Measurements from ENCODE around the gene SLCO2B1.

Gene SLCO2B1

GRCh38 chr11:75229466-75229865 is 78.6 kb downstream of the SLCO2B1 start:
- no peak for DNase-seq

GRCh38 chr11:75230621-75231020 is 79.7 kb downstream of the SLCO2B1 start:
- no peak for DNase-seq

DNA sequence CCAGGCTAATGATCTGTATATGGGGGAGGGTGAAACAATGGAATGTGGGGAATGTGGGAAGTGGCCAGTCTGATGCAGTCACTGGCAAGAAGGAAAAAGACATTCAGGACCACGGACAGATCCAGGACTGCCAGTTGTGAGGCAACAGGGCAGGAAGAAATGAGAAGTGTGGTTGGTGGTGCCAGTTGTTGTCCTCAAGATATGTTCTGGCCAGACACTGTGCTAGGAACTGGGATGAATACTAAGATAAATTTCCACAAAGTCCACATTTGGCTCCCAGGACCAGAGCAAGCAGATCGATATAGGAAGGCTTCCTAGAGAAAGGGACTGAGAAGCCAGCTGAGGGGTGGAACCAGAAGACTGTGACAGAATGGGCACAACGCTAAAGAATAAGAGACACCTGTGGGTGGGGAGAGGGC is 82.9 kb downstream of the SLCO2B1 start:
- DNase-seq = no peak

- no peak for DNase-seq
Measured at GRCh38 chr11:75236062-75236461, 85.2 kb downstream of the SLCO2B1 start.

GRCh38 chr11:75237050-75237449 is 86.1 kb downstream of the SLCO2B1 start:
- no peak for DNase-seq

- DNase-seq = no peak
Measured at GRCh38 chr11:75238595-75239440, 87.9 kb downstream of the SLCO2B1 start.

- DNase-seq = no peak
Measured at GRCh38 chr11:75239531-75240290, 88.8 kb downstream of the SLCO2B1 start.

GRCh38 chr11:75240311-75241035 is 89.6 kb downstream of the SLCO2B1 start, which contains the start of gene TPBGL:
TSS of gene TPBGL (plus strand) at chr11:75240774. CDS start at chr11:75241050, 276 bp downstream.
- no peak for DNase-seq

DNA sequence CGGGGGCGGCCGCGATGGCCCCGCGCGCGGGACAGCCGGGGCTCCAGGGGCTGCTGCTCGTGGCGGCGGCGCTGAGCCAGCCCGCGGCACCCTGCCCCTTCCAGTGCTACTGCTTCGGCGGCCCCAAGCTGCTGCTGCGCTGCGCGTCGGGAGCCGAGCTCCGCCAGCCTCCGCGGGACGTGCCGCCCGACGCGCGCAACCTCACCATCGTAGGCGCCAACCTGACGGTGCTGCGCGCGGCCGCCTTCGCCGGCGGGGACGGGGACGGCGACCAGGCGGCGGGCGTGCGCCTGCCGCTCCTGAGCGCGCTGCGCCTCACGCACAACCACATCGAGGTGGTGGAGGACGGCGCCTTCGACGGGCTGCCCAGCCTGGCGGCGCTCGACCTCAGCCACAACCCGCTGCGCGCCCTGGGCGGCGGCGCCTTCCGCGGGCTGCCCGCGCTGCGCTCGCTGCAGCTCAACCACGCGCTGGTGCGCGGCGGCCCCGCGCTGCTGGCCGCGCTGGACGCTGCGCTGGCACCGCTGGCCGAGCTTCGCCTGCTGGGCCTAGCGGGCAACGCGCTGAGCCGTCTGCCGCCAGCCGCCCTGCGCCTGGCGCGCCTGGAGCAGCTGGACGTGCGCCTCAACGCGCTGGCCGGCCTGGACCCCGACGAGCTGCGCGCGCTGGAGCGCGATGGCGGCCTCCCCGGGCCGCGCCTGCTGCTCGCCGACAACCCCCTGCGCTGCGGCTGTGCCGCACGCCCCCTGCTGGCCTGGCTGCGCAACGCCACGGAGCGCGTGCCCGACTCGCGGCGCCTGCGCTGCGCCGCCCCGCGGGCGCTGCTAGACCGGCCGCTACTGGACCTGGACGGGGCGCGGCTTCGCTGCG is 90.4 kb downstream of the SLCO2B1 start:
- DNase-seq = peak; percentile 86

GRCh38 chr11:75241906-75242644 is 91.2 kb downstream of the SLCO2B1 start:
- DNase-seq = no peak

- DNase-seq = no peak
Measured at GRCh38 chr11:75242722-75243600, 92.1 kb downstream of the SLCO2B1 start.

DNA sequence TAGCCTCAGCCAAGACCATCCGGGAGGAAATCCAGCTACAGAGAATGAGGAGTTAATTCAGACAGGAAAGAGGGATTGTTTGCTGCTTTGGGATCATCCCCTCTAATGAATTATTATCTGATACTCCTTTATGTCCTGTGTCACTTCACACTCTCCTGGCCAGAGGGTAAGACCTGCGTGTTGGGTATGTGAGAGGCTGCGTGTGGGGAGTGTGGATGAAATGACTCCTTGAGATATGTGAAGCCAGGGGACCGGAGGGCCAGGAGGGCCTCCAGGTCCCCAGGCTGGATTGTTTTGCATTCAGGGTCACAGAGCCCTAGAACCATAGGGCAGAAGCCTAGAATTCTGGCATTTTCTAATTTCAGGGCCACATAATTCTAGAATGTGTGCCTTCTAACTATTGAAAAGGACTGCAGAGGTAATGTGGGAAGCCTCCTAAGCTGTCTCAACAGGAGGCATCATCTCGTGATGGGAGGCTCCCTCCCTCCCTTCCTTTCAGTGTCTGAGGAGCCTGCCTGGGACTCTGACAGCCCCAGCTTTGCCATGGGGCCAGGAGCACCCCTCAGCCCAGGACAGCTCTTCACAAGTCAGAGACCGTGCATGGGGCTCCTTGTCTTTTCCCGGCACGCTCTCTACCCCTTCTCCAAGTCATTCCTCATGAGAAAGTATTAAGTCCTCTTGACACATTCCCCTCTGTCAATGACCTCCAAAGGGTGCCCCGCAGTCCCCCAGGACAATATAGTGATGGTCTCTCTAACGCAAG is 93.3 kb downstream of the SLCO2B1 start:
- DNase-seq = no peak

- DNase-seq = no peak
Measured at GRCh38 chr11:75245356-75246005, 94.6 kb downstream of the SLCO2B1 start.

DNA sequence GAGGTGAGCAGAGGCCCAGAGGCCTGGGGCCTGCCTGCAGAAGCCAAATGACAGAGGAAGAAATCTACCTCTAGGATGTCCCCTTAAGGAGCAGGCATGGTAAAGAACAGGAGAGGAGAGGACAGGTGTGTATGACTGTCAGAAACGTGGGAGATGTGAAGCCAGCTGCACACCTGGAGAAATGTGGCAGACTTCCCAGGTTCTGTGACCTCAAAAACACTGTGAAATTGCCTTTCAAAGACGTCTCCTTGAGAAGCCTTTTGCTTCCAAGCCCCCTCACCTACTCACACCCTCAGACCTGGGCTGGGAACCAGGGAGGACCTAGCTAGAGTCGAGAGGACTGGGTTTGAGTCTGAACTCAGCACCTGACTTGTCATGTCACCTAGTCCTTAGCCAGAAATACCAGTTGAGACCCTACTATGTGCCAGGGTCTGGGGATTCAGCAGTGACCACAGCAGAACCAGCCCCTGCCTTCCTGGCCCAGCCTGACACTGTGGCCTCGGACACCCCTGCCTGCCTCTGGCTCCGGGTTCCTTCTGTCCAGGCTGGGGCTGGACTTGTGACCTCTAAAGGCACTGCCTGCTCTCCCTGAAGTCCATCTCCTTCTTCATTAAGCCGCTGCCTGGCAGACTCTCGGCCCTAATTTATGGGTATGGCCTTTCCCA is 95.2 kb downstream of the SLCO2B1 start:
- no peak for DNase-seq

DNA sequence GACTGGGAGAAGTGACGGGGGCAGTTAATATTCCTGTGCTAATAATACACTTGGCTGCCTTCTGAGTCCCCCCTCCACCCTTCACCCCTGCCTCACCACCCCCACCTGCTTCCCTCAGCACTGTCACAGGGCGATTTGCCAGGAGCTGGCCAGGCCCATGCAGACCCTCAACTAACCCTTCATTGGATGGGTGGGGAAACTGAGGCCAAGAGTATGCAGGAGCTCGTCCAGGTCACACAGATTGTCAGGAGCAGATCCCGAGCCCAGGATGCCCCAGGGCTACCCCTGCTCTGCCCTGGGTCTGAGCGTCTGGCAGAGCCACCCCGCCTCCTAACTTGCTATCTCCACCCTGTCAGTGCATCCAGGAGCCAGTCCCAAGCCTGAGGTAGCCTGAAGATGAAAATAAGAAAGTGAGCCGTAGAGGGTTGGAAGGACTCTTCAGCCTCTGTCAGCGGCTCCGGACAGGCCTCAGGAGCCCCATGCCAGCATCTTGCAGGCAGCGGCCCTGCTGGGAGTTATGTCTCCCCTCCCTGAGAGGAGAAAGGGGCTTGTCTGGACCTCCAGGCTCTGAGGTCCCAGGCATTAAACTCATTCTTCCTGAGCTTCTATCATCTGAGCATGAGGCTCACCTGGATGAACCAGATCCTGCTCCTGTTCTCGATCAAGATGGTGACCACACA is 95.9 kb downstream of the SLCO2B1 start:
- DNase-seq = no peak

DNA sequence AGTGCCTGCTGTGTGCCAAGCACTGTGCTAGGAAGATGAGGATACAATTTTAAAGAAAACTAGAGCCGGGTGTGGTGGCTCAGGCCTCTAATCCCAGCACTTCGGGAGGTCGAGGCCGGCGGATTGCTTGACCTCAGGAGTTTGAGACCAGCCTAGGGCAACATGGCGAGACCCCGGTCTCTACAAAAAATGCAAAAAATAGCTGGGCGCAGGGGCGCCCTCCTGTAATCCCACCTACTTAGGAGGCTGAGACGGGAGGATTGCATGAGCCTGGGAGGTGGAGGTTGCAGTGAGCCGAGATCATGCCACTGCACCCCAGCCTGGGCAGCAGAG is 98.0 kb downstream of the SLCO2B1 start:
- DNase-seq = no peak

DNA sequence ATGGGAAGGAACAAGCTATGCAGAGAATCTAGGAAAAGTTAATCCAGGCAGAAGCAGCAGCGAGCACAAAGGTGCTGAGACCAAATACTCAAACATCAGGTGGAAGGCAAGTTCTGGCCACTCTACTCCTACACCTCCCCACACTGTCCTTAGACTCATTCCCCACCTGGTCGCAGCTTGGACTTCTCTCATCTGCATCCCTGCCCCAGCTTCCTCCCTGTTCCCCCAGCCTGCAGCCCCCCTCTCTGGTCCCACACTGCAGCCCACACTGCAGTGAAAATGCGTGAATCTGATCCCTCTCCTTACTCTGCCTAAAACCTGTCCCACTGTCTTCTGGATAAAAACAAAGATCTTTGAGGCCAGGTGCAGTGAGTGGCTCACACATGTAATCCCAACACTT is 98.8 kb downstream of the SLCO2B1 start:
- DNase-seq = no peak

- DNase-seq = no peak
Measured at GRCh38 chr11:75254326-75254725, 103.4 kb downstream of the SLCO2B1 start.

Data from stimulated activated CD4-positive, alpha-beta T cell treated with anti-CD3 and anti-CD28 coated beads, Interleukin-4, amount 100 ng/mL, for 24 hours (primary cell).